Measurements from ENCODE around the gene GLS. TPM values are rescaled to one million over a fixed set of nuclear protein-coding genes. Genes with fewer than 3 reads are reported as not detected.

Gene GLS
- total RNA-seq (100 to 1,000 TPM; 206 to 214 TPM), polyA plus RNA-seq (10 to 100 TPM; 30.0 to 55.9 (median 40.8) TPM), total RNA-seq (157 to 545 (median 243) reads per million in 6 experiments)

DNA sequence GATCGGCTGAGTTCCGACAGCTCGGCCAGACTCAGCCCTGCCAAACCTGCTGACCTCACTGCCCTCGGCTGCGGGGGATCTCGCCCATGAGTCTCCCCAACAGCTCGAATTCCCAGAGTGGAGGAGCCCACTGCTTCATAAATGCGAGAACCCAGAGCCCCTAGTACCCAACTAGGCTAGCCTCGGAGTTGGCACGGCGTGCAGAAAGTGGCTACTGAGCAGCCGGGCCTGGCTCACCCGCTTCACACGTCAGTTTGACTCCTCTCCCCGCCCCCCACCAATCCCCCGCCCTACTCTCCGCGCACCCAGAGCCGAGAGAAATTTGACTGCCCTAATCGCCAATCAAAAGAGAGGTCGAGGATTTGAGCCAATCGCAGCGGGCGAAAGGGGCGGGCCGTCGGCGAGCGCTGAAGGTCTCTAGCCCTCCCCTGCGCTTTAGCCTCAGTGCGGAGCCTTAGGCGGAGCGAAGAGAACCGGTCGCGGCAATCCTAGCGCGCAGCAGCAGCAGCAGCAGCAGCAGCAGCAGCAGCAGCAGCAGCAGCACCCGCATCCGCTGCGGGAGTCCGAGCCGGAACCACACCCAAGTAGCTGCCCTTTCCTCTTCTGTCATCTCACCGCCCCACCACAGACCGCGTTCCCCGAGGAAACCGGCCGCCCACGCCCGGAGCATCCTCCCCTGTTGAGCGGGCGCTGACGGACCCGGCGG is at the start of gene GLS:
Gene GLS, plus strand, starts transcription at position 444 of the 706 bp plus-strand sequence. CDS start 264 bp downstream, outside the sequence.
- POLR2A ChIA-PET: interaction anchor here (0.6 to 4.6 kb wide), 22 partner anchors 8 to 1118 kb away, joined by 3 to 33 read pairs (median 5); partner anchors contain the start of genes MFSD6, OSGEPL1 and STAT4
- Mint-ChIP-seq H3K9me3 (no peaks in the 10 kb centered on the region), H3K4me1 (peaks cover 25 to 63% (median 55%) of the 10 kb centered on the region in 4 donors), H3K27ac (peak within 1 kb of the TSS; percentile 95 to 100 (median 98)), H3K27me3 (no peaks in the 10 kb centered on the region), H3K4me3 (peak within 1 kb of the TSS; percentile 93 to 100 (median 99)), H3K36me3 (peaks cover 0 to 17% (median 0%) of the 10 kb centered on the region in 3 donors)
- ATAC-seq: peak; percentile 74 to 75
- peak; percentile 89 to 98 (median 96) for DNase-seq

DNA sequence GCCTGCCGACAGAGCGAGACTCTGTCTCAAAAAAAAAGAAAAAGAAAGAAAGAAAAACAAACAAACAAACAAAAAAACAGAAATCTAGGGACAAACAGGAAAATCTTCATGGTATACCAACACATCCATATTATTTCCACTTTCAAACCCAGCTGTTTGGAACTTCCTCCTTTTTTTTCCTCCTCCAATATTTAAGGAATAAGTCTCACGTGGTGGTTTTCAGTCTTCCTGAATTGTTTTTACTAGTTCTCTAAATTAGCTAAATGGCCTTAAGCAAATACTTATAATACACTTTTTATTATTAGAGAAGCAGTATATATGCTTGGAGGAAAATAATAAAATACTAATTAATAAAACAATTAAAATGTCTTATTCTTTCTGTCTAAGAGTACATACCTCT is 48.7 kb upstream of the GLS start:
- H3K4me3 Mint-ChIP-seq: no peak overlapping the region
- peaks cover 0 to 5% (median 4%) of the 10 kb centered on the region in 3 donors for H3K36me3 Mint-ChIP-seq
- H3K27me3 Mint-ChIP-seq: no peaks in the 10 kb centered on the region
- POLR2A ChIA-PET: no interaction called here
- no peaks in the 10 kb centered on the region for H3K9me3 Mint-ChIP-seq
- no peak for DNase-seq
- no peak overlapping the region for H3K27ac Mint-ChIP-seq
- H3K4me1 Mint-ChIP-seq: peaks cover 0 to 2% (median 0%) of the 10 kb centered on the region in 4 donors
- ATAC-seq: no peak

DNA sequence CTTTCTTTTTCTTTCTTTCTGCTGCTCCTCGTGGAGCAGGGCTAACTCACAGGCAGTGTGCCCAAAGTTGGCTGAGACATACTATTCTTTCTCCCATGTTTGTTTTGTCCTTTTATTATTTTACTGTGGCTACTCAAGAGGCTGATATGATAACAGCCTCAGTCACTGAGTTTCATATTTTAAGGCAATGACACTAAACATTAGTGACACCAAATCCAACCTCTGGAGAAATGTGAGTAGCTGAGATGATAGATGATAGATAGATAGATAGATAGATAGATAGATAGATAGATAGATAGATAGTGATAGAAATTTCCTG is 45.8 kb upstream of the GLS start:
- no peaks in the 10 kb centered on the region for H3K9me3 Mint-ChIP-seq
- DNase-seq: no peak
- ATAC-seq: no peak
- peak overlapping the region in 1 of 10 donors; percentile 38 for H3K4me3 Mint-ChIP-seq
- peaks cover 0 to 8% (median 3%) of the 10 kb centered on the region in 3 donors for H3K36me3 Mint-ChIP-seq
- H3K27ac Mint-ChIP-seq: peak overlapping the region in 1 of 10 donors; percentile 35
- no peaks in the 10 kb centered on the region for H3K27me3 Mint-ChIP-seq
- H3K4me1 Mint-ChIP-seq: peaks cover 0 to 2% (median 0%) of the 10 kb centered on the region in 4 donors
- POLR2A ChIA-PET: no interaction called here

DNA sequence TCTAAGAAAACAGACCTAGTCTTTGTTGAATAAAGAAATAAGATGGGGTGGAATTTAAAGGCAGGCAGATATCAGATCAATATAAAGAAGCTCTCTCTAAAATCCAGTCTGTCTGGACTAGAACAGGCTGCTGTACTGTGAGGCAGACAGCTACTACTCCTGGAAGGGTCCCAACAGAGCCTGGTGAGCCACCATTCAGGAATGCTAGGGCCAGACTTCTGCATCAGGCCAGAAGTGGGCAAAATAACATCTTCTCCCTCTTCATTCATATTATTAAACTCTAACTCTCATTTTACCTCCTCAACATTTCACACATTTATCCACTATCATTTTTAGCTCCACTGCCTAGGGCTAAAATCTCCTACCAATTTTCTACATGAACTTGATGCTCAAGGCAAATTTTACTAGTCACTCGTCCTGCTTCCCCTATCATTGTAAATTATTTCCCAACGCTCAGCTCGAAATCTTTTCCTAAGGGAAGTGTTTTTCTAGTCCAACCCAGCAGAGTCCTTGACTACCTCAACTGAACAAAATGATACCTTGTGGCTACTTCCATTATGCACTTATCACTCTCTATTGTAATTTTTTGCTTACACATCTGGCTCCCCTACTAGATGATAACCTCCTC is 45.2 kb upstream of the GLS start:
- Mint-ChIP-seq H3K4me3 (no peak overlapping the region), H3K27me3 (no peaks in the 10 kb centered on the region), H3K27ac (no peak overlapping the region), H3K4me1 (peaks cover 0 to 2% (median 0%) of the 10 kb centered on the region in 4 donors), H3K9me3 (no peaks in the 10 kb centered on the region), H3K36me3 (peaks cover 0 to 8% (median 3%) of the 10 kb centered on the region in 3 donors)
- no peak for ATAC-seq
- no peak for DNase-seq
- POLR2A ChIA-PET: no interaction called here

DNA sequence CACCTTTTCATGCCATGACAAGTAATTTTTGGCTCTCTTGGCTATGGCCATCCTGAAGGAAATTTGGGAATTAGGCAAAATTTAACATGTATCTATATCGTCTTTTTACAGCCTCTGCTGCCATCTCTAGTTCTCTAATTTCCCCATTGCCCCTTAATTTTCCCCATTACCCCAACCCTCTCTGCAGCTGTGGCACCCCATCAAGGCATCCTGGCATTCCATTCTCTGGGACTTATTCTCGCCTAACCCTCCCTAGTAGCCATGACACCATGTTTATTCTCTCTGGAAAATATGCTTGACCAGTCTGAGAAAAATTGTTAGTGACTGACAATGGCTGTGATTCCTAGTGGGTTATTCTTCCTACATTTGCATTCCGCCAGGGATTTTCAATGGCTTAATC is 43.9 kb upstream of the GLS start:
- no peak overlapping the region for H3K27ac Mint-ChIP-seq
- H3K9me3 Mint-ChIP-seq: no peaks in the 10 kb centered on the region
- H3K4me3 Mint-ChIP-seq: no peak overlapping the region
- DNase-seq (no peak), ATAC-seq (no peak)
- POLR2A ChIA-PET: no interaction called here
- H3K4me1 Mint-ChIP-seq: peaks cover 0 to 2% (median 0%) of the 10 kb centered on the region in 4 donors
- H3K27me3 Mint-ChIP-seq: peaks cover 0 to 1% (median 0%) of the 10 kb centered on the region in 5 donors
- H3K36me3 Mint-ChIP-seq: peaks cover 1 to 14% (median 6%) of the 10 kb centered on the region in 3 donors

DNA sequence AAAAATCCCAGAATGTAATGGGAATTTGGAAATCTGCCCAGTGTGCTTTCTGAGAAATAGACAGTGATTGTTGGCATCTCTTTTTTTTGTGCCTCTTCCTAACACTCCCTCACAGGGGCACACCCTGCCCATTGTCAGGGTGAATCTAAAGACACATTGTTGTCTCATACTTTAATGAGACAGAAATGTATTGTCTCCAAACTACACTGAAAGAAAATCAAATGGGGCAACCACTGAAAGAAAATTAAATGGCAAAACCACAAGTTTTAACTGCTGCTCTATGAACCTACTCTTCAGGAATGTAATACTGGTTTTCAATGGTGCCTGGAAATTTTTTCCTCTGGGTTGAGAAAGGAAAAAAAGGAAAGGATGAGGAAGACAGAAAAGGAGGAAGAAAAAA is 43.2 kb upstream of the GLS start:
- no peaks in the 10 kb centered on the region for H3K9me3 Mint-ChIP-seq
- no peak overlapping the region for H3K4me3 Mint-ChIP-seq
- ATAC-seq: no peak
- DNase-seq: no peak
- POLR2A ChIA-PET: no interaction called here
- peaks cover 6 to 19% (median 7%) of the 10 kb centered on the region in 3 donors for H3K36me3 Mint-ChIP-seq
- peaks cover 0 to 1% (median 0%) of the 10 kb centered on the region in 5 donors for H3K27me3 Mint-ChIP-seq
- H3K27ac Mint-ChIP-seq: peak overlapping the region in 1 of 10 donors; percentile 10
- peaks cover 0 to 2% (median 0%) of the 10 kb centered on the region in 4 donors for H3K4me1 Mint-ChIP-seq

DNA sequence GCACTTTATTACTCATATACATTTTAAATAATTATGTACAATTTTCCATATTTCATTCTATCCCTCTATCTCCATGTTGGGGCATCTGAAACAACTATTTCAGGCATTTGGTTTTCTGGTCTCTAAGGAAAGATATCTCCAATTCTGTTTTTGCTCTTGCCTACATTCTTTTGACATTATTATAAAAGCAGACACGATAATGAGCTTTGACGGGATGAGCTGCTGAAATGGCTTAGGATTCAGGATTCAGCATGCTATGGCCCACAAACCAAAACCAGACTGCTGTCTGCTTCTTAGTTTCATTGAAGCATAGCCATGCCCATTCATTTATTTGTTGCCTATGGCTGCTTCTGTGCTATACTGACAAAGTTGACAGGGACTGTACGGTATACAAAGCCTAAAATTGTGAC is 42.7 kb upstream of the GLS start:
- DNase-seq (no peak), ATAC-seq (no peak)
- Mint-ChIP-seq H3K4me3 (no peak overlapping the region), H3K27ac (no peak overlapping the region), H3K9me3 (no peaks in the 10 kb centered on the region), H3K4me1 (peaks cover 0 to 2% (median 0%) of the 10 kb centered on the region in 4 donors), H3K27me3 (peaks cover 0 to 1% (median 0%) of the 10 kb centered on the region in 5 donors), H3K36me3 (peaks cover 6 to 19% (median 10%) of the 10 kb centered on the region in 3 donors)
- POLR2A ChIA-PET: no interaction called here

DNA sequence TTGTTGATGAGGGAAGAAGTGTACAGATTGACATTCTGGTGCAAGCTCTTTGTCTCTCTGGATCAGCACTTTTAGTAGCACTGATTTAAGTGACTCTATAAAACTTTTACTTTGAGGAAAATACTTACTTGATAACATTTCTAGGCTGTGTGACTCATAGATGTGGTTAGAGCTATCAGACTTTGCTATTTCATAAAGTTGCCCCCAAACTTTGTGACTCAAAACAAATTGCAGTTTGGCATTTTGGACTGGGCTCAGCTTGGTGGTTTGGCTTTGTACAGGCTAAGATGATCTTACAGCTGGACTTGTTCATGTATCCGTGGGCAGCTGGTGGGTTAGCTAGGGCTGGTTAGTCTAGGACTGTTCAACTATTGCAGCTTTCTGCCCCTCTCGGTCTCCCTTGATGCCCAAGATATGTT is 42.1 kb upstream of the GLS start:
- Mint-ChIP-seq H3K27me3 (peaks cover 0 to 1% (median 0%) of the 10 kb centered on the region in 5 donors), H3K36me3 (peaks cover 6 to 19% (median 10%) of the 10 kb centered on the region in 3 donors), H3K4me1 (peaks cover 0 to 2% (median 0%) of the 10 kb centered on the region in 4 donors), H3K9me3 (no peaks in the 10 kb centered on the region), H3K4me3 (no peak overlapping the region), H3K27ac (no peak overlapping the region)
- DNase-seq (no peak), ATAC-seq (no peak)
- POLR2A ChIA-PET: no interaction called here

DNA sequence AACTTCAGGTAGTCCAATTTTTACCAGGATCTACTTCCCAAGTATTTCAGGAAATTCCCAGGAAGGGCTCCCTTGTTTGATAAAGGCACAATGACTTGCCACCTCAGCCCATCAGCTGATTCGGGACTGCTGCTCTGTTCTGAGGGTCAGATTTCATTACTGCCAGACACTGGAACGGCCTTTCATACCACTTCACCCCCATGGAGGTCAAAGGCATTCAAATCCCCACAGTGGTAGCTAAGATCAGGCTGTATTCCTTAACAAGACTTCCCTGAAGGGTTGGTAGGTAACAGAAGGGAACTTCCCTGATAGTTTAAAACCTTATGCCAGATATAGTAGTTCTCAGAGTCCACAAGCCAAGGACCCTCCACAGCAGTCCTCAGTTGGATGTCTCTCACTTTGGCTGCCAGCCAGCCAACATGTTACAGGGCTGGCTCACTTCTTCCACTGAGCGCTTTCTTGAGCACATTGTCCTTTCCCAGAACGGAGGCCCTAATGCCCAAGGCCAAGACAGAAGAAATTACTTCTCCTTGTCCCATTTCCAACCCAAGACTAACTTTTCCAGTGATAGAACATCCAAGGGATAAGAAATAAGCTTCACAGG is 40.0 kb upstream of the GLS start:
- Mint-ChIP-seq H3K4me1 (no peaks in the 10 kb centered on the region), H3K9me3 (no peaks in the 10 kb centered on the region), H3K4me3 (no peak overlapping the region), H3K27ac (no peak overlapping the region), H3K36me3 (peaks cover 6 to 14% (median 10%) of the 10 kb centered on the region in 3 donors), H3K27me3 (peaks cover 0 to 1% (median 0%) of the 10 kb centered on the region in 5 donors)
- POLR2A ChIA-PET: no interaction called here
- no peak for ATAC-seq
- DNase-seq: no peak

DNA sequence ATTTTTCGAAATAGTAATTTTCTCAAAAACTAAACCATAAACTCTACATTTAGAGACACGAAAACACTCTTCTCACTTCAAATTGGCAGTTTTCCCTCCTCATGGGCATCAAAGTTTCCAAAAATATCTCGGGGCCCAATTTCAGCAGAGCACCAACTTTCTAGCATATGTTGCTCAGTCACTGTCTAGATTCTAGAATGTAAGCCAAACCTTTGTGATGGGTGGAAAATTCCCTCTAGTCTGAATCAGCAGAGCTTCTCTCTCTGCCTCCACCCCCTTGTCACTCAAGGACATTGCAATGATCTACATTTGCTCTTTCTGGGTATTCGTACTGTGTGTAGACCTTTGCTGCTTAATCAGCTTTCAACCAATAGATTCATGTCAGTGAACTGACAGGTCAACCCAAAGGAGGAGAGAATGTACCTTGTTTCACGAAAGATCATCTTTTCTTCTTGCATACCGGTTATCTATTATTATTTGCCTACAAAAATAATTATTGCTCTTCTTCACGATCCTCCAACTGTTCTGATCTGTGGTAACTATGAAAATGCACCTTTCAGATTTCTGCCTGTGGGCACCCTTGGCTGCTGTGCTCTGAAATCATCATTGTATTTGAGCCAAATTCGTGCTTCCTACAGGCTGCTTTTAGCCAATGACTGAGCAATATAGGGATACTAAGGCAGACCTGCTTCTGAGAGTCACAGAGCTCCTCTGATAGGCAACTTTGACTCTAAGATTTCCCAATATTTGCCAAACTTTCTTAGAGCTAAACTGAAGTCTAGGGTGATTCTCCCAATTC is 38.7 kb upstream of the GLS start:
- Mint-ChIP-seq H3K4me1 (no peaks in the 10 kb centered on the region), H3K27me3 (peaks cover 0 to 1% (median 0%) of the 10 kb centered on the region in 5 donors), H3K4me3 (no peak overlapping the region), H3K36me3 (peaks cover 6 to 14% (median 10%) of the 10 kb centered on the region in 3 donors), H3K27ac (no peak overlapping the region), H3K9me3 (no peaks in the 10 kb centered on the region)
- POLR2A ChIA-PET: no interaction called here
- ATAC-seq (no peak), DNase-seq (no peak)

DNA sequence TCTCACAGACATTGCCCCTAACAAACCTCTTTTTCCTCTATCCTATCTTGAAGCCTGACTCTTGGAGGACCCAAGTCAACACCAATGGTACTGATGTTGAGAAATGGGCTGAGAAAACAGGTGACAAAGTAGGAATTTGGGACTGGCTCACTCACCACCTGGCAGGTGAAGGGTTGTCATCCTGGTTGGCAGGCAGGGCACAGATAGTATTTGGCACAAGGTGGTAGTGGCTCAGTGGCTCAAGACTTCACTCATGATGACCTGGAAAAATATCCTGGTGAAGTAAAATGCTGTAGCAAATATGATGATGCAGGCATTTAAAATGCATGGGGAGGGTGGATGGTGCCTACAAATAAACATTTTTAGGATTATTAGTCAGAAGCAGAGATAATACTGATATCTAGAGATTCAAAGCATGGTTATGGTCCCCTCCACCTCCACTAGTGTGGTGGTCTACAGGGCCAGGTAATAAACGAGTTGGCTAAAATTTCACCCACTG is 38.0 kb upstream of the GLS start:
- peaks cover 6 to 11% (median 6%) of the 10 kb centered on the region in 3 donors for H3K36me3 Mint-ChIP-seq
- no peaks in the 10 kb centered on the region for H3K9me3 Mint-ChIP-seq
- no peaks in the 10 kb centered on the region for H3K4me1 Mint-ChIP-seq
- peak overlapping the region in 1 of 10 donors; percentile 30 for H3K4me3 Mint-ChIP-seq
- H3K27ac Mint-ChIP-seq: no peak overlapping the region
- ATAC-seq: no peak
- peaks cover 0 to 1% (median 0%) of the 10 kb centered on the region in 5 donors for H3K27me3 Mint-ChIP-seq
- POLR2A ChIA-PET: no interaction called here
- no peak for DNase-seq

Measured in naive thymus-derived CD8-positive, alpha-beta T cell (primary cell).